Measurements from ENCODE around the gene PDC.
A peak's percentile ranks its signal among the peaks of the same experiment; 100 is the strongest.
"Not testable (repeated sequence)": the region's sequence is repeated elsewhere in the genome, so short reads cannot be mapped to it uniquely, and the experiment has no call there.

Gene PDC

GRCh38 chr1:186463926-186464325 is 3.0 kb upstream of the PDC start:
- H3K4me3 ChIP-seq (ENCODE audit: low read length), result no peak overlapping the region
- WGBS (ENCODE audit: extremely low coverage, insufficient coverage, low lambda C conversion rate), result no CpG with 5 or more reads among the region's 3 CpGs
- no peak overlapping the region for H3K23ac ChIP-seq (ENCODE audit: low read length)
- H2BK15ac ChIP-seq (replicated peaks; ENCODE audit: low read depth), result no peak overlapping the region
- no peak overlapping the region for H4K8ac ChIP-seq (ENCODE audit: low read depth, low read length)
- no peak overlapping the region for H3K9ac ChIP-seq (ENCODE audit: low read length)
- H2BK5ac ChIP-seq (ENCODE audit: low read length), result no peak overlapping the region
- H4K5ac ChIP-seq (ENCODE audit: low read length), result no peak overlapping the region
- no peaks in the 10 kb centered on the region for H3K79me1 ChIP-seq (ENCODE audit: low read length)
- no peak overlapping the region for H2AK5ac ChIP-seq (ENCODE audit: low read length)
- no peak overlapping the region for H3K4me2 ChIP-seq (ENCODE audit: low read length)
- H2BK120ac ChIP-seq (ENCODE audit: low read depth, low read length), result no peak overlapping the region
- H3K56ac ChIP-seq (ENCODE audit: low read length), result no peak overlapping the region
- DNase-seq, result no peak
- H3K27ac ChIP-seq (ENCODE audit: low read depth, low read length), result no peak overlapping the region
- no peaks in the 10 kb centered on the region for H3K27me3 ChIP-seq (ENCODE audit: insufficient read depth, low read length, poor library complexity)
- no peak overlapping the region for H3K18ac ChIP-seq (ENCODE audit: low read length)
- H3K4ac ChIP-seq (ENCODE audit: low read depth, low read length), result no peak overlapping the region
- no peaks in the 10 kb centered on the region for H3K4me1 ChIP-seq (ENCODE audit: control insufficient read depth, low read depth, low read length)
- no peaks in the 10 kb centered on the region for H3K36me3 ChIP-seq (ENCODE audit: control insufficient read depth, insufficient read depth, low read length)
- no peaks in the 10 kb centered on the region for H3K79me2 ChIP-seq (ENCODE audit: control insufficient read depth, insufficient read depth, low read length)

GRCh38 chr1:186463511-186463910 is 2.6 kb upstream of the PDC start:
- Histone ChIP-seq H3K4ac (ENCODE audit: low read depth, low read length) (no peak overlapping the region), H4K5ac (ENCODE audit: low read length) (no peak overlapping the region), H4K8ac (ENCODE audit: low read depth, low read length) (no peak overlapping the region), H3K18ac (ENCODE audit: low read length) (no peak overlapping the region), H3K4me1 (ENCODE audit: control insufficient read depth, low read depth, low read length) (no peaks in the 10 kb centered on the region), H3K9ac (ENCODE audit: low read length) (no peak overlapping the region), H3K4me3 (ENCODE audit: low read length) (no peak overlapping the region), H2BK15ac (replicated peaks; ENCODE audit: low read depth) (no peak overlapping the region), H3K4me2 (ENCODE audit: low read length) (no peak overlapping the region), H3K23ac (ENCODE audit: low read length) (no peak overlapping the region), H2BK5ac (ENCODE audit: low read length) (no peak overlapping the region), H3K79me1 (ENCODE audit: low read length) (no peaks in the 10 kb centered on the region), H2AK5ac (ENCODE audit: low read length) (no peak overlapping the region), H3K79me2 (ENCODE audit: control insufficient read depth, insufficient read depth, low read length) (no peaks in the 10 kb centered on the region), H2BK120ac (ENCODE audit: low read depth, low read length) (no peak overlapping the region), H3K36me3 (ENCODE audit: control insufficient read depth, insufficient read depth, low read length) (no peaks in the 10 kb centered on the region), H3K27me3 (ENCODE audit: insufficient read depth, low read length, poor library complexity) (no peaks in the 10 kb centered on the region), H3K27ac (ENCODE audit: low read depth, low read length) (no peak overlapping the region), H3K56ac (ENCODE audit: low read length) (no peak overlapping the region)
- peak; percentile 58 for DNase-seq
- no CpG with 5 or more reads among the region's 5 CpGs for WGBS (ENCODE audit: extremely low coverage, insufficient coverage, low lambda C conversion rate)

GRCh38 chr1:186459161-186459560 is 1.8 kb downstream of the PDC start:
- H2BK120ac ChIP-seq (ENCODE audit: low read depth, low read length), result not testable (repeated sequence)

GRCh38 chr1:186456729-186457255 is 4.1 kb downstream of the PDC start:
- Histone ChIP-seq H2BK5ac (ENCODE audit: low read length) (no peak overlapping the region), H2BK120ac (ENCODE audit: low read depth, low read length) (no peak overlapping the region), H3K18ac (ENCODE audit: low read length) (no peak overlapping the region), H3K4me3 (ENCODE audit: low read length) (no peak overlapping the region), H3K4ac (ENCODE audit: low read depth, low read length) (no peak overlapping the region), H3K27me3 (ENCODE audit: insufficient read depth, low read length, poor library complexity) (no peaks in the 10 kb centered on the region), H4K5ac (ENCODE audit: low read length) (no peak overlapping the region), H3K79me1 (ENCODE audit: low read length) (no peaks in the 10 kb centered on the region), H2AK5ac (ENCODE audit: low read length) (no peak overlapping the region), H3K56ac (ENCODE audit: low read length) (no peak overlapping the region), H3K27ac (ENCODE audit: low read depth, low read length) (no peak overlapping the region), H3K9ac (ENCODE audit: low read length) (no peak overlapping the region), H3K4me1 (ENCODE audit: control insufficient read depth, low read depth, low read length) (no peaks in the 10 kb centered on the region), H3K23ac (ENCODE audit: low read length) (no peak overlapping the region), H4K8ac (ENCODE audit: low read depth, low read length) (no peak overlapping the region), H3K36me3 (ENCODE audit: control insufficient read depth, insufficient read depth, low read length) (no peaks in the 10 kb centered on the region), H3K4me2 (ENCODE audit: low read length) (no peak overlapping the region), H2BK15ac (replicated peaks; ENCODE audit: low read depth) (no peak overlapping the region), H3K79me2 (ENCODE audit: control insufficient read depth, insufficient read depth, low read length) (no peaks in the 10 kb centered on the region)
- WGBS (ENCODE audit: extremely low coverage, insufficient coverage, low lambda C conversion rate), result no CpG with 5 or more reads among the region's 3 CpGs
- no peak for DNase-seq

More at GRCh38 chr1:186459161-186459560, 1.8 kb downstream of the PDC start:
- not testable (repeated sequence) for H3K23ac ChIP-seq (ENCODE audit: low read length); H3K4me2 ChIP-seq (ENCODE audit: low read length); H3K9ac ChIP-seq (ENCODE audit: low read length); H3K56ac ChIP-seq (ENCODE audit: low read length); H2AK5ac ChIP-seq (ENCODE audit: low read length); H4K5ac ChIP-seq (ENCODE audit: low read length); H3K27me3 ChIP-seq (ENCODE audit: insufficient read depth, low read length, poor library complexity); H3K79me1 ChIP-seq (ENCODE audit: low read length); H3K18ac ChIP-seq (ENCODE audit: low read length); H2BK15ac ChIP-seq (replicated peaks; ENCODE audit: low read depth); H4K8ac ChIP-seq (ENCODE audit: low read depth, low read length); H3K36me3 ChIP-seq (ENCODE audit: control insufficient read depth, insufficient read depth, low read length); DNase-seq; H3K27ac ChIP-seq (ENCODE audit: low read depth, low read length); H3K4ac ChIP-seq (ENCODE audit: low read depth, low read length); H3K79me2 ChIP-seq (ENCODE audit: control insufficient read depth, insufficient read depth, low read length); H2BK5ac ChIP-seq (ENCODE audit: low read length); H3K4me1 ChIP-seq (ENCODE audit: control insufficient read depth, low read depth, low read length); H3K4me3 ChIP-seq (ENCODE audit: low read length)
- no CpG with 5 or more reads among the region's 14 CpGs for WGBS (ENCODE audit: extremely low coverage, insufficient coverage, low lambda C conversion rate)

GRCh38 chr1:186454981-186455380 is 5.9 kb downstream of the PDC start:
- Histone ChIP-seq H3K9ac (ENCODE audit: low read length) (no peak overlapping the region), H3K56ac (ENCODE audit: low read length) (no peak overlapping the region), H2AK5ac (ENCODE audit: low read length) (no peak overlapping the region), H2BK5ac (ENCODE audit: low read length) (no peak overlapping the region), H3K18ac (ENCODE audit: low read length) (no peak overlapping the region), H3K79me2 (ENCODE audit: control insufficient read depth, insufficient read depth, low read length) (no peaks in the 10 kb centered on the region), H4K8ac (ENCODE audit: low read depth, low read length) (no peak overlapping the region), H3K4me3 (ENCODE audit: low read length) (no peak overlapping the region), H3K27ac (ENCODE audit: low read depth, low read length) (no peak overlapping the region), H3K79me1 (ENCODE audit: low read length) (no peaks in the 10 kb centered on the region), H3K23ac (ENCODE audit: low read length) (no peak overlapping the region), H3K4ac (ENCODE audit: low read depth, low read length) (no peak overlapping the region), H3K36me3 (ENCODE audit: control insufficient read depth, insufficient read depth, low read length) (no peaks in the 10 kb centered on the region), H4K5ac (ENCODE audit: low read length) (no peak overlapping the region), H3K4me2 (ENCODE audit: low read length) (no peak overlapping the region), H3K27me3 (ENCODE audit: insufficient read depth, low read length, poor library complexity) (no peaks in the 10 kb centered on the region), H3K4me1 (ENCODE audit: control insufficient read depth, low read depth, low read length) (no peaks in the 10 kb centered on the region), H2BK120ac (ENCODE audit: low read depth, low read length) (no peak overlapping the region), H2BK15ac (replicated peaks; ENCODE audit: low read depth) (no peak overlapping the region)
- no peak for DNase-seq
- WGBS (ENCODE audit: extremely low coverage, insufficient coverage, low lambda C conversion rate), result no CpG with 5 or more reads among the region's 3 CpGs

GRCh38 chr1:186446152-186446551 is 14.8 kb downstream of the PDC start:
- H3K4me3 ChIP-seq (ENCODE audit: low read length), result no peak overlapping the region
- no peak for DNase-seq
- H3K4me1 ChIP-seq (ENCODE audit: control insufficient read depth, low read depth, low read length), result no peaks in the 10 kb centered on the region
- no peaks in the 10 kb centered on the region for H3K36me3 ChIP-seq (ENCODE audit: control insufficient read depth, insufficient read depth, low read length)
- H2AK5ac ChIP-seq (ENCODE audit: low read length), result no peak overlapping the region
- no peak overlapping the region for H3K56ac ChIP-seq (ENCODE audit: low read length)
- H3K79me2 ChIP-seq (ENCODE audit: control insufficient read depth, insufficient read depth, low read length), result no peaks in the 10 kb centered on the region
- H3K27me3 ChIP-seq (ENCODE audit: insufficient read depth, low read length, poor library complexity), result no peaks in the 10 kb centered on the region
- no peak overlapping the region for H3K4me2 ChIP-seq (ENCODE audit: low read length)
- H2BK15ac ChIP-seq (replicated peaks; ENCODE audit: low read depth), result no peak overlapping the region
- no peaks in the 10 kb centered on the region for H3K79me1 ChIP-seq (ENCODE audit: low read length)
- no peak overlapping the region for H4K5ac ChIP-seq (ENCODE audit: low read length)
- H3K23ac ChIP-seq (ENCODE audit: low read length), result no peak overlapping the region
- no peak overlapping the region for H3K18ac ChIP-seq (ENCODE audit: low read length)
- H2BK5ac ChIP-seq (ENCODE audit: low read length), result no peak overlapping the region
- H4K8ac ChIP-seq (ENCODE audit: low read depth, low read length), result no peak overlapping the region
- no peak overlapping the region for H3K27ac ChIP-seq (ENCODE audit: low read depth, low read length)
- H3K4ac ChIP-seq (ENCODE audit: low read depth, low read length), result no peak overlapping the region
- no CpG with 5 or more reads among the region's 4 CpGs for WGBS (ENCODE audit: extremely low coverage, insufficient coverage, low lambda C conversion rate)
- H3K9ac ChIP-seq (ENCODE audit: low read length), result no peak overlapping the region
- H2BK120ac ChIP-seq (ENCODE audit: low read depth, low read length), result no peak overlapping the region

Data from mesendoderm (in vitro differentiated cells).